GM12878 (cell line): ENCODE results near the gene LYSMD2. TPM values are rescaled to one million over a fixed set of nuclear protein-coding genes. Genes with fewer than 3 reads are reported as not detected.

Experiments
- ATAC-seq: fragments of 200-7000 bp; cut with Tn5 transposase; 3 replicates; pipeline ENCODE4 v1.9.1; 2020; ENCODE audit warnings: mild to moderate bottlenecking, moderate library complexity
- BruUV-seq: library from RNA; stranded (reverse); fragments of 400-500 nt; replicated peaks from 2 replicates; lab custom pipeline; 2021; lab: Mats Ljungman, UMichigan
- CTCF ChIA-PET: fragments of 300-600 bp; sonication (Branson Sonifier 250); formaldehyde crosslinking; extraction: SDS; loops from one replicate; lab custom pipeline; 2021; ENCODE audit warnings: inconsistent platforms; lab: Yijun Ruan, JAX
- POLR2A ChIA-PET: fragments of 350-600 bp; formaldehyde crosslinking; extraction: SDS; loops from one replicate; lab custom pipeline; 2021; ENCODE audit warnings: inconsistent platforms; lab: Charles Lee
- RAD21 ChIA-PET: fragments of 300-600 bp; sonication (Branson Sonifier 250); formaldehyde crosslinking; loops from one replicate; lab custom pipeline; 2023; ENCODE audit warnings: antibody characterized with exemption; ENCODE audit not compliant: unreplicated experiment; lab: Charles Lee
- SMC1A ChIA-PET: fragments of 300-600 bp; sonication (Branson Sonifier 250); formaldehyde crosslinking; loops from one replicate; lab custom pipeline; 2023; ENCODE audit not compliant: unreplicated experiment, uncharacterized antibody; lab: Charles Lee
- DNase-seq: peaks from one replicate; pipeline ENCODE4 v3.0.0-alpha.2; 2011; ENCODE audit warnings: low read depth, low spot score
- FAIRE-seq: peaks from 3 replicates; lab custom pipeline; 2011; peaks lifted over from hg19 to GRCh38; lab: Jason Lieb, UNC
- H2AFZ ChIP-seq: 2 replicates; pipeline ENCODE4 v1.6.0; 2011; ENCODE audit warnings: low read depth, low read length, control low read depth; ENCODE audit not compliant: control insufficient read depth
- H3K27ac ChIP-seq: 2 replicates; pipeline ENCODE4 v1.5.1; 2011; ENCODE audit warnings: control low read depth; ENCODE audit not compliant: control insufficient read depth, insufficient read depth
- H3K27me3 ChIP-seq, 2 experiments: replicated peaks in 1 of 2; 2 replicates each; pipeline versions ENCODE4 v1.6.0 to v1.6.1; 2011; ENCODE audit warnings: low read length in 1 of 2; ENCODE audit not compliant: control insufficient read depth in 2 of 2, insufficient read depth in 2 of 2
- H3K36me3 ChIP-seq, 2 experiments: 2 replicates each; pipeline ENCODE4 v1.5.1; 2011; ENCODE audit warnings: low read length in 1 of 2; ENCODE audit not compliant: control insufficient read depth in 2 of 2, insufficient read depth in 2 of 2
- H3K4me1 ChIP-seq: 2 replicates; pipeline ENCODE4 v1.6.1; 2011; ENCODE audit warnings: mild to moderate bottlenecking, low read length, moderate library complexity, mixed read lengths; ENCODE audit not compliant: control insufficient read depth, insufficient read depth
- H3K4me2 ChIP-seq: 2 replicates; pipeline ENCODE4 v1.6.0; 2011; ENCODE audit warnings: control low read depth; ENCODE audit not compliant: control insufficient read depth, insufficient read depth
- H3K4me3 ChIP-seq: fragments of 200-600 bp; sonication (generic); 2 replicates; pipeline ENCODE4 v1.5.1; 2016
- H3K79me2 ChIP-seq: 2 replicates; pipeline ENCODE4 v1.6.0; 2011; ENCODE audit warnings: low read length; ENCODE audit not compliant: control insufficient read depth, insufficient read depth
- H3K9ac ChIP-seq: 2 replicates; pipeline ENCODE4 v1.8.0; 2011; ENCODE audit warnings: low read length, control low read depth, mixed read lengths; ENCODE audit not compliant: control insufficient read depth, insufficient read depth
- H3K9me3 ChIP-seq: replicated peaks from 3 replicates; pipeline ENCODE4 v1.5.1; 2011; ENCODE audit warnings: mild to moderate bottlenecking, low read length; ENCODE audit not compliant: control insufficient read depth, insufficient read depth
- H4K20me1 ChIP-seq: 2 replicates; pipeline ENCODE4 v1.6.0; 2011; ENCODE audit not compliant: control insufficient read depth, insufficient read depth
- ATF7 ChIP-seq: fragments of 450-650 bp; IDR thresholded peaks from 2 replicates; pipeline ENCODE4 v1.6.1; 2016; ENCODE audit warnings: low read depth, mild to moderate bottlenecking
- BMI1 ChIP-seq: fragments of 450-650 bp; IDR thresholded peaks from 2 replicates; pipeline ENCODE4 v1.6.1; 2016; ENCODE audit warnings: mild to moderate bottlenecking, moderate library complexity, borderline replicate concordance
- EP300 ChIP-seq, 2 experiments: fragments of 150-350 bp in 1 of 2; IDR thresholded peaks; 2 replicates each; pipeline ENCODE4 v1.6.1; 2011 to 2012; ENCODE audit warnings: low read depth in 2 of 2, low read length in 2 of 2, borderline replicate concordance in 1 of 2, improper control_type of control experiment in 1 of 2, inconsistent platforms in 1 of 2; ENCODE audit not compliant: control insufficient read depth in 1 of 2
- ESRRA ChIP-seq: IDR thresholded peaks from 2 replicates; pipeline ENCODE4 v1.6.1; 2012; ENCODE audit warnings: mild to moderate bottlenecking, low read length, improper control_type of control experiment
- HDAC2 ChIP-seq: fragments of 200-600 bp; sonication (generic); IDR thresholded peaks from 2 replicates; pipeline ENCODE4 v1.6.1; 2017
- KDM1A ChIP-seq: fragments of 200-600 bp; sonication (generic); IDR thresholded peaks from 2 replicates; pipeline ENCODE4 v1.6.1; 2016; ENCODE audit warnings: borderline replicate concordance
- NFXL1 ChIP-seq: fragments of 450-650 bp; IDR thresholded peaks from 2 replicates; pipeline ENCODE4 v1.6.1; 2017; ENCODE audit warnings: antibody characterized with exemption, mild to moderate bottlenecking, borderline replicate concordance
- SMARCA5 ChIP-seq: fragments of 450-650 bp; IDR thresholded peaks from 2 replicates; pipeline ENCODE4 v1.6.1; 2017; ENCODE audit warnings: mild to moderate bottlenecking
- SP1 ChIP-seq: IDR thresholded peaks from one replicate; pipeline ENCODE4 v1.6.1; 2011; ENCODE audit warnings: low read depth, low read length
- SPI1 ChIP-seq: IDR thresholded peaks from 2 replicates; pipeline ENCODE4 v1.6.1; 2011; ENCODE audit warnings: low read depth, mild to moderate bottlenecking, low read length, moderate library complexity, borderline replicate concordance; ENCODE audit not compliant: insufficient read depth
- SREBF1 ChIP-seq: IDR thresholded peaks from 2 replicates; pipeline ENCODE4 v1.6.1; 2012; ENCODE audit warnings: mild to moderate bottlenecking, low read length
- SRF ChIP-seq, 2 experiments: IDR thresholded peaks; 2 replicates each; pipeline ENCODE4 v1.6.1; 2011; ENCODE audit warnings: low read depth in 2 of 2, low read length in 2 of 2, mild to moderate bottlenecking in 1 of 2, moderate library complexity in 1 of 2
- STAT1 ChIP-seq: fragments of 450-650 bp; conservative IDR thresholded peaks from 2 replicates; pipeline ENCODE4 v1.6.1; 2014; ENCODE audit warnings: antibody characterized with exemption, mild to moderate bottlenecking
- TAF1 ChIP-seq: IDR thresholded peaks from 2 replicates; pipeline ENCODE4 v1.6.1; 2011; ENCODE audit warnings: mild to moderate bottlenecking, low read depth, low read length, borderline replicate concordance
- TCF3 ChIP-seq: IDR thresholded peaks from 2 replicates; pipeline ENCODE4 v1.6.1; 2012; ENCODE audit warnings: low read depth, mild to moderate bottlenecking, low read length, borderline replicate concordance; ENCODE audit not compliant: insufficient read depth
- ZBTB4 ChIP-seq: fragments of 450-650 bp; formaldehyde crosslinking; IDR thresholded peaks from 2 replicates; pipeline ENCODE4 v1.4.0; 2022; ENCODE audit warnings: mild to moderate bottlenecking, moderate library complexity
- ZNF217 ChIP-seq: fragments of 450-650 bp; IDR thresholded peaks from 2 replicates; pipeline ENCODE4 v1.6.1; 2017; ENCODE audit warnings: antibody characterized with exemption, mild to moderate bottlenecking
- WGBS: methylation state at CpG from one replicate; pipeline ENCODE4 v1.1.6; 2016; ENCODE audit warnings: low lambda C conversion rate; ENCODE audit not compliant: insufficient replicate concordance, insufficient coverage; ENCODE audit errors: missing lambda C conversion rate; 5-methylcytosine and 5-hydroxymethylcytosine counted together
- in situ Hi-C: fragments of 300-500 bp; cut with MboI; formaldehyde crosslinking; loops from 9 replicates; pipeline ENCODE4 v1.14.3; 2018; ENCODE audit warnings: mixed read lengths
- intact Hi-C: fragments of 100-400 bp; cut with micrococcal nuclease; formaldehyde crosslinking; loops from one replicate; pipeline ENCODE4 v1.14.2; 2022; ENCODE audit not compliant: unreplicated experiment
- polyA plus RNA-seq, 11 experiments: library from polyadenylated mRNA; depleted of rRNA in 4 of 11; unstranded in 6 of 11; stranded (reverse) in 5 of 11; fragments of >200 nt; fragmentation: Nextera tagmentation in 4 of 11; fragmentation: Illumina TruSeq in 1 of 11; extraction: Ambion mirVana in 4 of 11; extraction: Trizol in 1 of 11; gene quantifications; 1 replicate in 1 of 11; 2 replicates in 10 of 11; pipeline versions ENCODE4 v1.2.1 to v1.2.3, GENCODE V29; 2011 to 2016; ENCODE audit warnings: inconsistent platforms in 2 of 11, missing spikeins in 2 of 11, low read depth in 1 of 11
- total RNA-seq, 4 experiments: library from RNA; depleted of rRNA in 3 of 4; stranded (reverse); fragments of >200 nt in 3 of 4; fragmentation: Illumina TruSeq in 1 of 4; extraction: Trizol in 1 of 4; gene quantifications; 2 replicates each; pipeline versions ENCODE4 v1.2.1 to v1.2.3, GENCODE V29; 2013 to 2021
- TF ChIP-seq, protein P1 (sequence below): fragments of 450-650 bp; IDR thresholded peaks from 2 replicates; pipeline ENCODE4 v1.6.1; 2017; ENCODE audit warnings: low read depth, mild to moderate bottlenecking, moderate library complexity

LYSMD2 gene
- total and polyA plus RNA-seq, 10 of the 15 experiments (the other 5 are each of a cell fraction or from before 2014, with no cell fraction given) = 30.5 to 61.3 (median 45.4) TPM

DNA sequence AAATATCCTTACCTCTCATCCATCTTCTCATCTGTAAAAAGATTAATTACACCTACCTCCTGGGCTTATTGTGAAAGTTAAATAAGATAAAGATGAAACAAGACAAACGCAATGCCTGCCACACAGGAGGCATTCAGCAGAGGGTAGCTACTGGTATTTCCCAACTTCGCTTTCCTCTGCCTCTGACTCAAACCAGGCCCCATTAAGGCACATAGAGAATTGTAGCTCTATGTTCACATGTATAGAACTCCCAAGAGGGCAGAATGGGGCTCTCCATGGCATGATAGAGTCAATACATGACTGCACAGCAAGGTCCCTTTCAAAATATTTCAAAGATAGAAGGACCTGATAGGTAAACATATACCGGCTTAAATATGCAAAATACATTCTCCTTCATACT lies 1.4 kb downstream of the LYSMD2 start:
- DNase-seq (peak; percentile 74), ATAC-seq (peak; percentile 57), FAIRE-seq (no peak)
- ChIA-PET CTCF (interaction anchor here (0.7 to 10.1 kb wide), 14 partner anchors 9 to 368 kb away, joined by 3 to 136 read pairs (median 4); partner anchors contain the start of gene DMXL2), POLR2A (interaction anchor here (0.5 to 2.4 kb wide), 8 partner anchors 8 to 328 kb away, joined by 3 to 11 read pairs (median 4); partner anchors contain the start of gene DMXL2), SMC1A (interaction anchor here (0.7 to 5.2 kb wide), 18 partner anchors 10 to 485 kb away, joined by 3 to 45 read pairs (median 4); partner anchors contain the start of gene DMXL2), RAD21 (interaction anchor here (0.9 to 5.5 kb wide), 13 partner anchors 10 to 857 kb away, joined by 3 to 33 read pairs (median 3); no protein-coding TSS in a partner anchor)
- peaks cover 65% of the 10 kb centered on the region for H3K79me2 ChIP-seq
- 0% methylated on average over 3 of the region's 3 CpGs for WGBS
- H3K36me3 ChIP-seq = no peaks in the 10 kb centered on the region
- H3K4me1 ChIP-seq = peaks cover 32% of the 10 kb centered on the region
- no peaks in the 10 kb centered on the region for H3K27me3 ChIP-seq
- no peaks in the 10 kb centered on the region for H4K20me1 ChIP-seq
- BruUV-seq = no TSS peak
- peak overlapping the region; percentile 57 for H3K9ac ChIP-seq
- intact Hi-C loops = loop anchor here (1.0 to 10.0 kb wide), 5 partner anchors 41 to 369 kb away; partner anchors contain the start of gene DMXL2
- H3K9me3 ChIP-seq = no peaks in the 10 kb centered on the region
- H3K4me2 ChIP-seq = peak overlapping the region; percentile 95
- H3K27ac ChIP-seq = peak overlapping the region; percentile 94
- peak overlapping the region; percentile 77 for H3K4me3 ChIP-seq
- 0 out of 2 replicates have a peak overlapping the region, but pooled peaks have one; percentile 4 for H2AFZ ChIP-seq
- in situ Hi-C loops = no loop called here
- TF ChIP-seq SREBF1 (no peak), ESRRA (no peak), TCF3 (no peak), BMI1 (no peak), STAT1 (no peak), SP1 (no peak), SPI1 (no peak), ATF7 (no peak; the same call in 1 of the 2 replicates), NFXL1 (no peak), SMARCA5 (no peak), EP300 (IDR thresholded peaks at IDR 0.05; ENCODE audit: borderline replicate concordance in 1 of 2, control insufficient read depth in 1 of 2, low read depth in 2 of 2, low read length in 2 of 2) (peak in 1 of 2 experiments; percentile 70; a peak in 1 of 4 replicates), SRF (IDR thresholded peaks at IDR 0.05; ENCODE audit: low read depth in 2 of 2, low read length in 2 of 2) (no peak), TAF1 (no peak), KDM1A (no peak), ZNF217 (no peak), HDAC2 (no peak), ZBTB4 (CRISPR knock-in tag) (no peak)
- TF ChIP-seq, protein P1, sequence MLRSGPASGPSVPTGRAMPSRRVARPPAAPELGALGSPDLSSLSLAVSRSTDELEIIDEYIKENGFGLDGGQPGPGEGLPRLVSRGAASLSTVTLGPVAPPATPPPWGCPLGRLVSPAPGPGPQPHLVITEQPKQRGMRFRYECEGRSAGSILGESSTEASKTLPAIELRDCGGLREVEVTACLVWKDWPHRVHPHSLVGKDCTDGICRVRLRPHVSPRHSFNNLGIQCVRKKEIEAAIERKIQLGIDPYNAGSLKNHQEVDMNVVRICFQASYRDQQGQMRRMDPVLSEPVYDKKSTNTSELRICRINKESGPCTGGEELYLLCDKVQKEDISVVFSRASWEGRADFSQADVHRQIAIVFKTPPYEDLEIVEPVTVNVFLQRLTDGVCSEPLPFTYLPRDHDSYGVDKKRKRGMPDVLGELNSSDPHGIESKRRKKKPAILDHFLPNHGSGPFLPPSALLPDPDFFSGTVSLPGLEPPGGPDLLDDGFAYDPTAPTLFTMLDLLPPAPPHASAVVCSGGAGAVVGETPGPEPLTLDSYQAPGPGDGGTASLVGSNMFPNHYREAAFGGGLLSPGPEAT = peak; percentile 17; the same call in 1 of the 2 replicates
